PC-9 (cell line): ENCODE measurements around the gene LSM3. TPM values are rescaled to one million over a fixed set of nuclear protein-coding genes. Genes with fewer than 3 reads are reported as not detected.
A peak's percentile ranks its signal among the peaks of the same experiment; 100 is the strongest.
"Not testable (repeated sequence)": the region's sequence is repeated elsewhere in the genome, so short reads cannot be mapped to it uniquely, and the experiment has no call there.

ENCODE experiments used
- BruUV-seq: library from RNA; stranded (reverse); fragments of 400-500 nt; replicated peaks from 2 replicates; lab custom pipeline; 2021; lab: Mats Ljungman, UMichigan
- CTCF ChIA-PET: fragments of 300-600 bp; sonication (Branson Sonifier 250); formaldehyde crosslinking; loops from one replicate; lab custom pipeline; 2022; ENCODE audit warnings: antibody characterized with exemption; lab: Charles Lee
- POLR2A ChIA-PET: fragments of 300-600 bp; sonication (Branson Sonifier 250); formaldehyde crosslinking; loops from one replicate; lab custom pipeline; 2022; ENCODE audit warnings: antibody characterized with exemption; ENCODE audit not compliant: unreplicated experiment; lab: Charles Lee
- DNase-seq, 2 experiments: peaks; one replicate each; pipeline versions ENCODE4 v3.0.0 to v3.0.0-alpha.2; 2015 to 2022; ENCODE audit warnings: mixed read lengths in 1 of 2
- H2AFZ ChIP-seq: fragments of 200-600 bp; sonication (generic); 2 replicates; pipeline ENCODE4 v1.8.1; 2017; ENCODE audit warnings: antibody characterized with exemption
- H3F3A ChIP-seq: fragments of 200-600 bp; sonication (generic); 2 replicates; pipeline ENCODE4 v1.8.1; 2017; ENCODE audit warnings: antibody characterized with exemption, mild to moderate bottlenecking, low read depth; ENCODE audit not compliant: insufficient read depth
- H3K27ac ChIP-seq: fragments of 200-600 bp; sonication (generic); 2 replicates; pipeline ENCODE4 v1.6.1; 2016; ENCODE audit warnings: mixed run types
- H3K27me3 ChIP-seq: fragments of 200-600 bp; sonication (generic); 2 replicates; pipeline ENCODE4 v1.6.1; 2016; ENCODE audit warnings: low read depth, mixed run types; ENCODE audit not compliant: insufficient read depth
- H3K36me3 ChIP-seq: fragments of 200-600 bp; sonication (generic); 2 replicates; pipeline ENCODE4 v1.6.1; 2016; ENCODE audit warnings: low read depth, mixed run types
- H3K4me1 ChIP-seq: fragments of 200-600 bp; sonication (generic); replicated peaks from 2 replicates; pipeline ENCODE4 v1.6.1; 2016; ENCODE audit warnings: mixed run types; ENCODE audit not compliant: insufficient read depth
- H3K4me2 ChIP-seq: fragments of 200-600 bp; sonication (generic); 2 replicates; pipeline ENCODE4 v1.6.1; 2017; ENCODE audit warnings: mixed run types
- H3K4me3 ChIP-seq: fragments of 200-600 bp; sonication (generic); 2 replicates; pipeline ENCODE4 v1.6.1; 2016; ENCODE audit warnings: mixed run types
- H3K79me2 ChIP-seq: fragments of 200-600 bp; sonication (generic); 2 replicates; pipeline ENCODE4 v1.6.1; 2017; ENCODE audit warnings: low read depth, mixed run types
- H3K9me2 ChIP-seq: fragments of 200-600 bp; sonication (generic); 2 replicates; pipeline ENCODE4 v1.8.1; 2017; ENCODE audit warnings: mild to moderate bottlenecking; ENCODE audit not compliant: insufficient read depth
- H3K9me3 ChIP-seq: fragments of 200-600 bp; sonication (generic); 2 replicates; pipeline ENCODE4 v1.8.1; 2016; ENCODE audit warnings: low read depth; ENCODE audit not compliant: insufficient read depth
- H4K20me1 ChIP-seq: fragments of 200-600 bp; sonication (generic); 2 replicates; pipeline ENCODE4 v1.8.1; 2017; ENCODE audit not compliant: insufficient read depth
- CTCF ChIP-seq: fragments of 200-600 bp; sonication (generic); conservative IDR thresholded peaks from 2 replicates; pipeline ENCODE4 v1.6.1; 2017; ENCODE audit warnings: mixed run types, antibody characterized with exemption, mild to moderate bottlenecking, moderate library complexity
- EZH2 ChIP-seq: fragments of 200-600 bp; sonication (generic); IDR thresholded peaks from 2 replicates; pipeline ENCODE4 v1.8.0; 2017; ENCODE audit warnings: antibody characterized with exemption, low read depth
- intact Hi-C: fragments of 100-400 bp; cut with micrococcal nuclease; formaldehyde crosslinking; loops from one replicate; pipeline ENCODE4 v1.10.0; 2022; ENCODE audit not compliant: unreplicated experiment
- total RNA-seq: library from RNA; stranded (reverse); gene quantifications from 2 replicates; pipeline ENCODE4 v1.2.3, GENCODE V29; 2021

Gene LSM3
- total RNA-seq, 1 experiment from 2014 or later: 18.3 TPM

- H3K4me3 ChIP-seq: peak overlapping the region; percentile 49; the same call in 1 of the 2 replicates
- no peaks in the 10 kb centered on the region for H3K9me2 ChIP-seq
- CTCF ChIA-PET: no interaction called here
- DNase-seq: peak in 1 of 2 experiments; percentile 80
- POLR2A ChIA-PET: interaction anchor here (0.6 to 0.7 kb wide), 2 partner anchors 27 to 179 kb away, joined by 3 read pairs; no protein-coding TSS in a partner anchor
- no peaks in the 10 kb centered on the region for H3K27me3 ChIP-seq
- H3K4me1 ChIP-seq: peaks cover 82% of the 10 kb centered on the region
- H3K4me2 ChIP-seq: peak overlapping the region; percentile 89
- no peaks in the 10 kb centered on the region for H4K20me1 ChIP-seq
- H3K9me3 ChIP-seq: peaks cover 15% of the 10 kb centered on the region
- BruUV-seq: no TSS peak
- TF ChIP-seq EZH2 (no peak), CTCF (no peak)
- peak overlapping the region; percentile 86 for H3K27ac ChIP-seq
- intact Hi-C loops: loop anchor here (1.0 to 2.0 kb wide), 7 partner anchors 9 to 207 kb away; partner anchors contain the start of gene SLC6A6
- H2AFZ ChIP-seq: peak overlapping the region; percentile 8
- H3F3A ChIP-seq: peaks cover 76% of the 10 kb centered on the region
- no peaks in the 10 kb centered on the region for H3K79me2 ChIP-seq
- H3K36me3 ChIP-seq: no peaks in the 10 kb centered on the region
Observed at GRCh38 chr3:14225421-14225820, 46.8 kb downstream of the LSM3 start.

- intact Hi-C loops, H3K9me2 ChIP-seq, H3K79me2 ChIP-seq, H2AFZ ChIP-seq, DNase-seq, H3K27me3 ChIP-seq, BruUV-seq, H3K9me3 ChIP-seq, POLR2A ChIA-PET, CTCF ChIA-PET, H4K20me1 ChIP-seq, H3K36me3 ChIP-seq: not testable (repeated sequence)
- Histone ChIP-seq H3K4me1 (peaks cover 91% of the 10 kb centered on the region), H3K4me2 (peak overlapping the region; percentile 89), H3K27ac (peak overlapping the region; percentile 86), H3K4me3 (peak overlapping the region; percentile 49; the same call in 1 of the 2 replicates), H3F3A (peaks cover 76% of the 10 kb centered on the region)
Observed at GRCh38 chr3:14226351-14226750, 47.7 kb downstream of the LSM3 start.

GRCh38 chr3:14227856-14228255 is 49.2 kb downstream of the LSM3 start:
- H3K4me1 ChIP-seq: peaks cover 91% of the 10 kb centered on the region
- BruUV-seq: no TSS peak

More at GRCh38 chr3:14227856-14228255, 49.2 kb downstream of the LSM3 start:
- Histone ChIP-seq H3K9me3 (peaks cover 7% of the 10 kb centered on the region; the same call in 1 of the 2 replicates), H3K27me3 (no peaks in the 10 kb centered on the region), H3K9me2 (no peaks in the 10 kb centered on the region), H3K4me2 (peak overlapping the region; percentile 89), H3K27ac (peak overlapping the region; percentile 86), H3K36me3 (no peaks in the 10 kb centered on the region), H3F3A (peaks cover 69% of the 10 kb centered on the region), H3K4me3 (peak overlapping the region; percentile 22; the same call in 1 of the 2 replicates), H3K79me2 (no peaks in the 10 kb centered on the region), H4K20me1 (no peaks in the 10 kb centered on the region), H2AFZ (no peak overlapping the region)
- TF ChIP-seq EZH2 (no peak), CTCF (no peak)
- intact Hi-C loops: loop anchor here (1.0 kb wide), 1 partner anchor 177 kb away; no protein-coding TSS in a partner anchor
- CTCF ChIA-PET: interaction anchor here (0.7 to 3.0 kb wide), 2 partner anchors 12 to 24 kb away, joined by 3 to 15 read pairs; no protein-coding TSS in a partner anchor
- peak in 1 of 2 experiments; percentile 96 for DNase-seq
- POLR2A ChIA-PET: interaction anchor here (0.8 kb wide), 1 partner anchor 12 kb away, joined by 11 read pairs; no protein-coding TSS in a partner anchor
